Measurements from ENCODE around the gene CCDC148. TPM values are rescaled to one million over a fixed set of nuclear protein-coding genes. Genes with fewer than 3 reads are reported as not detected.

The CCDC148 gene
- total and polyA plus RNA-seq, 2 donors (not counting 3 experiments of a cell fraction or from before 2014, with no cell fraction given): 0.04 to 0.69 TPM

GRCh38 chr2:158273791-158274190, 182.8 kb downstream of the CCDC148 start:
- H2AFZ ChIP-seq (ENCODE audit: low read depth, low read length): no peak overlapping the region
- no TSS peak for BruUV-seq (replicated peaks)
- H3K27me3 ChIP-seq (ENCODE audit: control insufficient read depth in 2 of 2, insufficient read depth in 2 of 2, low read length in 2 of 2): peaks cover 2 to 4% of the 10 kb centered on the region in 2 experiments
- H3K4me1 ChIP-seq (ENCODE audit: control insufficient read depth, extremely low read depth, insufficient read depth, low read length): no peaks in the 10 kb centered on the region
- intact Hi-C loops (cut with micrococcal nuclease): no loop called here
- no peaks in the 10 kb centered on the region for H3K9me1 ChIP-seq (replicated peaks; ENCODE audit: control insufficient read depth, extremely low read depth, insufficient read depth, low read length)
- no peak overlapping the region for H3K9ac ChIP-seq (replicated peaks; ENCODE audit: extremely low read depth, insufficient read depth, low read length)
- no peaks in the 10 kb centered on the region for H3K9me3 ChIP-seq (replicated peaks; ENCODE audit: control insufficient read depth, insufficient read depth, low read length)
- POLR2A ChIA-PET: no interaction called here
- dilution Hi-C loops (cut with MboI; ENCODE audit: extremely low pct_ligation_motif_present, low sequenced_read_pairs): no loop called here
- no peak overlapping the region for H3K27ac ChIP-seq (ENCODE audit: insufficient read depth, low read depth, low read length)
- H3K36me3 ChIP-seq (ENCODE audit: control insufficient read depth in 2 of 2, extremely low read depth in 1 of 2, insufficient read depth in 2 of 2, low read length in 2 of 2): no peaks in the 10 kb centered on the region
- no peak overlapping the region for H3K4me3 ChIP-seq (replicated peaks in 1 of 3; ENCODE audit: insufficient read depth in 1 of 3, low read depth in 1 of 3, low read length in 3 of 3)
- FAIRE-seq (no peak), DNase-seq (ENCODE audit: low read depth, low spot score) (no peak)
- H4K20me1 ChIP-seq (replicated peaks; ENCODE audit: control insufficient read depth, extremely low read depth, insufficient read depth, low read length): no peaks in the 10 kb centered on the region
- CTCF ChIA-PET: no interaction called here
- H3K79me2 ChIP-seq (ENCODE audit: control insufficient read depth, insufficient read depth, low read length): no peaks in the 10 kb centered on the region
- TF ChIP-seq, protein P1, sequence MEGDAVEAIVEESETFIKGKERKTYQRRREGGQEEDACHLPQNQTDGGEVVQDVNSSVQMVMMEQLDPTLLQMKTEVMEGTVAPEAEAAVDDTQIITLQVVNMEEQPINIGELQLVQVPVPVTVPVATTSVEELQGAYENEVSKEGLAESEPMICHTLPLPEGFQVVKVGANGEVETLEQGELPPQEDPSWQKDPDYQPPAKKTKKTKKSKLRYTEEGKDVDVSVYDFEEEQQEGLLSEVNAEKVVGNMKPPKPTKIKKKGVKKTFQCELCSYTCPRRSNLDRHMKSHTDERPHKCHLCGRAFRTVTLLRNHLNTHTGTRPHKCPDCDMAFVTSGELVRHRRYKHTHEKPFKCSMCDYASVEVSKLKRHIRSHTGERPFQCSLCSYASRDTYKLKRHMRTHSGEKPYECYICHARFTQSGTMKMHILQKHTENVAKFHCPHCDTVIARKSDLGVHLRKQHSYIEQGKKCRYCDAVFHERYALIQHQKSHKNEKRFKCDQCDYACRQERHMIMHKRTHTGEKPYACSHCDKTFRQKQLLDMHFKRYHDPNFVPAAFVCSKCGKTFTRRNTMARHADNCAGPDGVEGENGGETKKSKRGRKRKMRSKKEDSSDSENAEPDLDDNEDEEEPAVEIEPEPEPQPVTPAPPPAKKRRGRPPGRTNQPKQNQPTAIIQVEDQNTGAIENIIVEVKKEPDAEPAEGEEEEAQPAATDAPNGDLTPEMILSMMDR (IDR thresholded peaks at IDR 0.05; ENCODE audit: extremely low read depth in 1 of 2, insufficient read depth in 1 of 2, low read depth in 1 of 2, low read length in 2 of 2): no peak
- no peak for TF ChIP-seq MYC (IDR thresholded peaks at IDR 0.05; ENCODE audit: low read depth, low read length)
- no peak for TF ChIP-seq JUN (IDR thresholded peaks at IDR 0.05; ENCODE audit: borderline replicate concordance, insufficient read depth, insufficient read length, low read depth)
- no peak for TF ChIP-seq POLR2AphosphoS5 (IDR thresholded peaks at IDR 0.05; ENCODE audit: insufficient read depth, low read depth, low read length)
- TF ChIP-seq MAX (IDR thresholded peaks at IDR 0.05; ENCODE audit: insufficient read depth, insufficient read length): no peak
- no peak for TF ChIP-seq POLR2A (IDR thresholded peaks at IDR 0.05; ENCODE audit: low read depth, low read length)
- no peak for TF ChIP-seq FOS (IDR thresholded peaks at IDR 0.05; ENCODE audit: borderline replicate concordance, insufficient read depth, low read length)
- TF ChIP-seq EZH2 (IDR thresholded peaks at IDR 0.05; ENCODE audit: borderline replicate concordance, low read depth, low read length, severe bottlenecking): no peak
- TF ChIP-seq GATA2 (IDR thresholded peaks at IDR 0.05; ENCODE audit: insufficient read depth, insufficient read length, low read depth, low read length): no peak
- no peak overlapping the region for H3K4me2 ChIP-seq (ENCODE audit: insufficient read depth, low read length)

Data from endothelial cell of umbilical vein (primary cell).